ENCODE measurements around the gene ITGB3. TPM values are rescaled to one million over a fixed set of nuclear protein-coding genes. Genes with fewer than 3 reads are reported as not detected.
A peak's percentile ranks its signal among the peaks of the same experiment; 100 is the strongest.
"Not testable (repeated sequence)": the region's sequence is repeated elsewhere in the genome, so short reads cannot be mapped to it uniquely, and the experiment has no call there.

The ITGB3 gene
- total RNA-seq, 1 donor from 2014 or later: 13.2 TPM

- DNase-seq (ENCODE audit: low spot score): no peak
These were observed 8.9 kb upstream of the ITGB3 start for GRCh38 chr17:47244697-47245096.

DNA sequence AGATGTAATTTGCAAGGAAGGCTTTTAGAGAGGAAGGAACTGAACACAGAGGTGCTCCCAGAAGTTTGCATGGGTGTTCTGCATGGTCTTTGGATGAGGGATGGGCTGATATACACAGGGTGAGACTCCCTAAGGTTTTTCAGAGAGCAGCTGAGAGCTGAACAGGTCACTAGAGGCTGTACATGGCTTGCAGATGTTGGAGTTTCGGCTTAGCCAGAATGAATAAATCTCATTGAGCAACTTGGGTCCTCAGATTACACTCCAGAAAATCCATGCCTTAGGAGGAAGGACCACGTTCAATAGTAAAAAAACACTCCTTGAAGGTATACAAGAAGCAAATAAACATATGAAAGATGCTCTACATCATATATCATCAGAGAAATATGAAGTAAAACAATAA lies 7.5 kb upstream of the ITGB3 start:
- no peak for DNase-seq (ENCODE audit: low spot score)

DNA sequence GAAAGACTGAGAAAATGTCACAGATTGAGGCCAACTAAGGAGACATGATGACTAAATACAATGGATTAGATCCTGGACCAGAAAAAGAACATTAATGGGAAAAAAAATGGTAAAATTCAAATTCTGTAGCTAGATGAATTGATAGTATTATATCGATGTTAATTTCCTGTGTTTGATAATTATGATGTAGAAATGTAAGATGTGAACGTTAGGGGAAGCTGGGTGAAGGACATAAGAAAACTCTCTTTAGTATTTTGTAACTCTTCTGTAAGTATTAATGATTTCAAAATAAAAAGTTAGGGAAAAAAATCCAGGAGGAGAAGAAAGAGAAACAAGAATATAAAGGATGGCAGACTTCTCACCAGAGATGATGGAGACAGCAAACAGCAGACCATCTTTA lies 2.8 kb upstream of the ITGB3 start:
- DNase-seq (ENCODE audit: low spot score): no peak

DNA sequence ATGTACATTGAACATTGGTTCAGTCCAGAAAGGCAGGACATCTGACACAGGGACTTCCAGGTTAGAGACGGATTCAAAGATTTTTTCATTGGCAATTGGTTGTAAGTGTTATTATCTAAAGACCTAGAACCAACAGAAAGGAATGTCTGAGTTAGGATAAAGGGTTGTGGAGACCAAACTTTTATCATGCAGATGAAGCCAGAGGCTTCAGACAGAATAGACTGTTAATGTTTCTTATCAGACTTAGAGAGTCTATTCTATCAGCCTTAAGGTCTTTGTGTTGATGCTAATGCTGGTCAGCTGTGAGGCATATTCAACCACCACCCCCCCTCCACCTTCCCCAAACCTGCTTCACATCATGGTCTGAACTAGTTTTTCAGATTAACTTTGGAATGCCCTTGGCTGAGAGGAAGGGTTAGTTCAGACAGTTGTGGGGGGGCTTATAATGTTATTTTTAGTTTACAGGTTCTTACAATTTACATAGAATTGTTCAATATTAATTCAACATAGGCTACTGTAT lies 2.1 kb upstream of the ITGB3 start:
- DNase-seq (ENCODE audit: low spot score): no peak

GRCh38 chr17:47252209-47252608 lies 1.4 kb upstream of the ITGB3 start:
- no peak for DNase-seq (ENCODE audit: low spot score)

DNA sequence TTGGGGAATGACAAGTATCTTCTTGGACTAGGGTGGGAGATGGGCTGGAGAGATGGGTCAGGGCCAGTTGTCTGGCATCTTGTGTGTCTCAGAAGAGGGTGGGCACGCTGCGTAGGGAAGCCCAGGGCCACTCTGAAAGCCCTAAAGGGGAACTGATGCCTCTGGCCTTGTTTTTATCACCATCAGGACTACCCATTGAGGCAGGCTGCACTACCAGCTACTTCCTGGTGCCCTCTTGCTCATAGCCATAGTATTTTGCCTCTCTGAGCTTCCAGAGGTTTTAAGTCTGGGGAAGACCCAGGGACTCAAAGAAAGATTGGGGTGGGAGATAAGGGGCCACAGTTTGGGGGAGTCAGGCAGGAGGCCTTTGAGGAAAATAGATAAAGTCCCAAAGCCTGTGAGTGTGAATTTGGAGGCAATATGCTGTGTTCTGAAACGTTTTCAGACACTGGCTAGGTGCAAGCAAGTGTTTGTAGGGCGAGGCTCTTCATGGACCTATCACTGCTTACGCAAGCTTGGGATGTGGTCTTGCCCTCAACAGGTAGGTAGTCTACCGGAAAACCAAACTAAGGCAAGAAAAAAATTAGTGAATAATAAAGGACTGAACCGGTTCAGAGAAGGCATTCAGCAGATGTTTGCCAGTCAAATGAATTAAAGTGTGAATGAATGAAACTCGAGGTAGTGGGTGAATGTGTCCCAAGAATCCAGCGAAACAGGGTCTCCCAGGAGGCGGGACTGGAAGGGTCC lies 688 bp upstream of the ITGB3 start:
- DNase-seq (ENCODE audit: low spot score): no peak

DNA sequence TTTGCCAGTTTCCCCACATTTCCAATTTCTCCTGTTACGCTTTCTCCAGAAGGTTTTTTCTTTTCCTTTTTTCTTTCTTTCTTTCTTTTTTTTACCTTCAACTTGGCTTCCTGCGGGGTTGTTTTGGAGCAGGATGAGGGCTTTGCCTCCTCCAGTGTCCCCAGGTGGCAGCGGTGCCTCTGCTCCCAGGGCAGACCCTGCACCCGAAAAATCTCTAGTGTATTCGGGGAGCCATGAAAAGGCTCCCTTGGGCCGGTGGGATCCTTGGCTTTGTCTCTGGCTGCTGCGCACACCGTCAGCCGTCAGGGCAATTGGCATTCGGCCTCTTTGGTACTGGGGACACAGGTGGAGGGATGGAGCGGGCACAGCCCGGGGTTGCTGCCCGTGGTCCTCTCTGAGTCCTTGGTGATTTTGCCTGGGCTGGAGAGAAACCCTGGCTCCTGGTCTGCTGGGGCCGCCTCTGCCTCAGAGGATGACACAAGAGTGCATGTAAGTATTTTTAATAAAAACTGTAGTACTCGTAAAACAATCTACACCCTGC lies 846 bp downstream of the ITGB3 start:
- DNase-seq (ENCODE audit: low spot score): no peak

DNA sequence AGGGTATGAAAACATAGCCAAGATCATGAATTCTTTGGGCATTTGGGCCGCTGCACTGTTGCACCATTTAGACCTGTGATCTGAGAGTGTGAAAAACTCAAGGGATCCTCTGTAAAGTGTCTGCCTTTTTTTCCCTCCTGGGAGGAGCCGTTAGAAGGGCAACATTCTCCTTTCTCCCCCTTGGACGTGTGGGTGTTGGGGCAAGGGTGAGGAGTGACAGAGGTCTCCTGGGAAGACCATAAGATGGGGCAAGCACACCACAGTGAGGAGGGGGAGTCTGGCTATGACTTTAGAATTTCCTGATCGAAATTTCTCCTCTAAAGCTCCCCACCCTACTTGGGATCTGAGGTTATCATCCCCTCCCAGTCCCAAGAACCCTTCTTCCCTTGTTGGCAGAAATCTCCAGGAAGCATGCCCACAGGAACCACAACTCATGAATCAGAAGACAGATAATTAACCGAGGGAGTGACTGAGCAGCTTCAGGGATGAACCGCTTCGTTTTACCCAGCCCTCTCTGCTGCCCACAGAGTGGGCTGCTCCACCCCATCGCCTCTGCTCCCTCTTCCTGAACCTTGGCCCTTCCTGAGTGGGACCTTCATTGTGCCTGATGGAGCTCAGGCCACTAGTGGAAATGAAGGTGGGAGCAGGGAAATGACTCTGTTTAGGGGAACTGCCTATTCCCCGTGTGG lies 4.2 kb downstream of the ITGB3 start:
- DNase-seq (ENCODE audit: low spot score): no peak

- DNase-seq (ENCODE audit: low spot score): no peak
These were observed 9.0 kb downstream of the ITGB3 start for GRCh38 chr17:47262586-47262985.

GRCh38 chr17:47264166-47264565 lies 10.5 kb downstream of the ITGB3 start:
- no peak for DNase-seq (ENCODE audit: low spot score)

DNA sequence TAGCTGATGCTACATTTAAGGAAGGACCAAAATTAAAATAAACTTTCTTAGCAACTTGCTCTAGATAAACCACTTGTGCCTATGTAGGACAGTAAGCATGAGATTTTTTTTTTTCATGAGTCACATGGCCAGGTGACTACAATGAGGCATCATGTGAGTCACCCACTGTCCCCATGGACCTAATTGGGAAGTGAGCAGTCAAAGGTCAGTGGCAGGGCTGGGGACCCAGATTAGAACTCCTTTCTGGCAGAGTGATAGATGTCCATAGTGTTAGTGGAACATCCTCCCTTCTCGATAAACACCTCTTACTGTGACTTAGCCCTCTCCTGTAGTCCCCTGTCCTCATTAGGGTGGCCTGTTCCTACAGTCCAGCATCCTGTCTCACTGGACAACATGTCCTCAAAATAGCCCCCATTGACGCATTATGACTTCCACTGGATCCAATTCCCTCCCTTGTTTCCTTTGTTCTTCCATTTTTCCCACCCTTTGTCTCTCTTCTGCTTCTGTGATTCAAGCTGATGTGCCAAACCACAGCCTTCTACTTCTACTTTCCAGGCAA lies 12.4 kb downstream of the ITGB3 start:
- no peak for DNase-seq (ENCODE audit: low spot score)

DNA sequence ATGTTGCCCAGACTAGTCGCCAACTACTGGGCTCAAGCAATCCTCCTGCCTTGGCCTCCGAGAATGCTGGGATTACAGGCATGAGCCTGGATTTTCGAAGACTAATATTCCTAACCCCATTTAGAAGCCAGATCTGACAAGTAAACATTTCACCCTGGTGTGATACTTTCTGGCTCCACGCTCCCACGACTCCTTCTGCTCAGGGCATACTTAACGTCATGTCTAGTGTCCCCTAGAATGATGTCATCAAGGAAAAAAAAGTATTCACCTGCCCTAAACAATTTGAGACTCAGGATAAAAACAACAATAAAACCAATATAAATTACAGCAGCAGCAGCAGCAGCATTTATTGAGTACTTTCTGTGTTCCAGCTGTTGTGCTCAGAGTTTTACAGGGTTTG lies 13.2 kb downstream of the ITGB3 start:
- no peak for DNase-seq (ENCODE audit: low spot score)

GRCh38 chr17:47267354-47267828 lies 13.8 kb downstream of the ITGB3 start:
- no peak for DNase-seq (ENCODE audit: low spot score)

GRCh38 chr17:47268964-47269363 lies 15.3 kb downstream of the ITGB3 start:
- DNase-seq (ENCODE audit: low spot score): not testable (repeated sequence)

- not testable (repeated sequence) for DNase-seq (ENCODE audit: low spot score)
These were observed 16.1 kb downstream of the ITGB3 start for GRCh38 chr17:47269561-47270280.

DNA sequence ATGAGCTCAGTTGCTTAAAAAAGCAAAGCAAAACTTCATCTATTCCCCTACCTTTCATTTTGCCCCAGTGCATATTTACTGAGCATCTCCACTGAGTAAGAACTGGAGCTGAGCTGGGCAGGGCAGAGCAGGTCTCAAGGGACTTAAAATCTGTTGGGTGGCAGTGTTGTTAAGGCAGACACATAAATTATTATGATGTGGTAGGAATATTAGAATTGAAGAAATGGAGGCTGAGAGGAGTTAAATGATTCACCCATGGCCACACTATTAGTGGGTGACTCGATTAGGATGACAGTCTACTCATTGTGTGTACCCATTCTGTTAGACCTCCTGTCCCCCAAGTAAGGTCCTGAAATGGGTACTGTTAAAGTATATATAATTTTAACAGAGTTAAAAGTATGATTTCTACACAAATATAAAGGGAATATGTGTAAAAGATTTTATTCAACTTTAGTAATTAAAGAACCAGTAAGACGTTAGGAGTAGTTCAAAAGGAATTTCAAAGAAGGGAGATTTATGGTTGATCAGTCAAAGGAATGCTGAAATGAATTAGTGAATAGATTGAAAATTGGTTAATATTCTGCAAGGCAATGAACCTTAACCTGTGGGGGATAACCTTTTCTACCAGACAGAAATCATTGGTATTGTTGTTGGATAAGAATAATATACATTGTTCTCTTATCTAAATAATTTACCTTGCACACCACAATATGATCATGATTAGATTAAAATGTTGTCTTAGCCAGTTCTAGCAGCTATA lies 17.5 kb downstream of the ITGB3 start:
- no peak for DNase-seq (ENCODE audit: low spot score)

GRCh38 chr17:47272491-47272890 lies 18.9 kb downstream of the ITGB3 start:
- no peak for DNase-seq (ENCODE audit: low spot score)

DNA sequence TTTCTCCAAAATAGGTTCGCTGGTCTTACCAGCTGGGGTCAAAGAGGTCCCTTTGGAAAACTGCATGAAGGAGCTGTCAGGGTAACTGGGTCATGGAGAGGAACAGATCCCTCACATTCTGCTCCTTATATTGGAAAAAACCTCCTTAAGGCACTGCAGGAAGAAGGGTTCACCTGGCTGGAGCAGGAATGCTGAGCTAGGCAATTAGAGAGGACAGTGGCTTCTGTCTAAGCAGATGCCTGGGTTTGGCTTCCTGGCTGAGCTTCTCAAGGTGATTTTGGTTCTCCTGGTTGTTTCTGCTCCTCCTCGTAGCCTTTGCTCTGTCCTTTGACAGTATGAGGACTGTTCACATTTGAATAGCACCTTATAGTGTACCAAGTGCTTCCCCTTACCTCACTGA lies 19.6 kb downstream of the ITGB3 start:
- DNase-seq (ENCODE audit: low spot score): no peak

DNA sequence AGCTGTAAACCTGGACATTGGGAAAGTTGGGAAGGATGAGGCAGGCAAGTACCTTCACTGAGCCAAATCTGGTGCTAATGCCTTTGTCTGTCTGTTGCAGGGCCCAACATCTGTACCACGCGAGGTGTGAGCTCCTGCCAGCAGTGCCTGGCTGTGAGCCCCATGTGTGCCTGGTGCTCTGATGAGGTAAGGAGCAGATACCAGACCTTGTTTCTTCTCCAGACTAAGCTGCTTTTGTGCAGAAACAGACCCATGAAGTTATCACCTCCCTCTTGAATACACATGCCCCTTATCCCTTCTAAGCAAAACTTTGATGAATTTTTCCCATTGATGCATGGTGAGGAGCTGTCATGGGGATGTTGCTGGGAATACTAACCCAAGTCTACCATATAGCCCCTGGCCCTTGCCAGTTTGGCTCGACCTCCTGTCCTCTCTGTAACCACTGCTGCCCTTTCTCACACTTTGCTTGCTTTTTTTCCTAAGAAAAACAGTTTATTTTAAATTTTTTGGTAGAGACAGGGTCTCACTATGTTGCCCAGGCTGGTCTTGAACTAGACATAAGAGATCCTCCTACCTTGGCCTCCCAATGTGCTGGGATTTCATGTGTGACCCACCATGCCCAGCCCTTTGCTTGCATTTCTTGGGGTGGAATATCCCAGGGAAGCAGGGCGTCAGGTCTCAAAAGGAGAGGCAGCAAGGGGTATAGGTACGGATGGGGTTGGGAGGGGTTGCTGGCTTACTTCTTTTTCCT lies 20.9 kb downstream of the ITGB3 start:
- no peak for DNase-seq (ENCODE audit: low spot score)

DNA sequence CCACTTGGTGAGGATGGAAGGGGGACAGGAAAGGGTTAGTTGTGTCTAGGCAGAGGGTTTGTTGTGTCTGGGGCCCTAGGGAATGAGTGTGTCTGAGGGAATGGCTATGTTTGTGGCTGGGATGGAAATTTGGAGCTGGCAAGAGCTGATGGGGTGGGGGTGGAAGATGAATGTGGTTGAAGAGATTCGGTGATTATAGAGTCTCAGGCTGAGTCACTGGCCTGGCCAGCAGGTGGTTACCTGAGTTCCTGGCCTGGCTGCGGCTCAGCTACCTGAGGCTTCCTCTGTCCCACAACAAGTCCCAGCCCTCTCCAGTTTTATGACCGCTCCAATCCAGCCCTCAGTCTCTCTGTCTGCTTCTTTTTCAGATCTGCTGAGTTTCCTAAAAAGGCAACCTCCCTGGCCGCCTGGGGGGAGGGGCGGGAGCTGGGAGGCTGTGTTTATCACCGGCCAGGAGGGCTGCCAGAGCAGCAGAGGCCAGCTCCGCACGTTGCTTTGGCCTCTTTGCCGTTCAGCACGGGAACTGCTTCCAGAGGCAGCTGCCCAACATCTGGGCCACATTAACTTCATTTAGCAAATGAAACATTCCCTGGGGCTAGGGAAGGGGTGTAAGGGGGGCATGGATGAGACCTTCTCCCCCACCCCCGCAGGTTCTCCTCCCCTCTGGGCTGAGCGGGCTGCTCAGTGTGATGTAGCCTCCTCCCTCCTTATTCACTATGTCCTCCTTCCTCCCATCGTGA lies 21.8 kb downstream of the ITGB3 start:
- peak; percentile 87 for DNase-seq (ENCODE audit: low spot score)

Data from ureter (tissue), 1 donor.